Thyroid gland (tissue), 4 donors: ENCODE data around the gene PDHA1. TPM values are rescaled to one million over a fixed set of nuclear protein-coding genes. Genes with fewer than 3 reads are reported as not detected.

ENCODE experiments used
- DNase-seq, 2 donors: peaks; one replicate each; pipeline ENCODE4 v3.0.0-alpha.2; 2019
- H3K27ac ChIP-seq, 3 donors: fragments of 200-600 bp; sonication (generic); 1 replicate in 2 of 3; 2 replicates in 1 of 3; pipeline ENCODE4 v1.5.1; 2016 to 2019; ENCODE audit warnings: mild to moderate bottlenecking in 1 of 3, moderate library complexity in 1 of 3
- H3K27me3 ChIP-seq: fragments of 200-600 bp; sonication (generic); one replicate; pipeline ENCODE4 v1.5.1; 2019
- H3K36me3 ChIP-seq, 2 donors: fragments of 200-600 bp; sonication (generic); one replicate each; pipeline ENCODE4 v1.5.1; 2016 to 2019
- H3K4me1 ChIP-seq, 2 donors: fragments of 200-600 bp; sonication (generic); one replicate each; pipeline ENCODE4 v1.5.1; 2017 to 2019
- H3K4me3 ChIP-seq, 3 donors: fragments of 200-600 bp; sonication (generic); replicated peaks in 1 of 3; 1 replicate in 2 of 3; 2 replicates in 1 of 3; pipeline ENCODE4 v1.5.1; 2016; ENCODE audit warnings: mild to moderate bottlenecking in 1 of 3
- H3K9me3 ChIP-seq: fragments of 200-600 bp; sonication (generic); one replicate; pipeline ENCODE4 v1.5.1; 2017
- CTCF ChIP-seq, 6 experiments: fragments of 200-600 bp in 3 of 6; fragments of 450-650 bp in 3 of 6; sonication (generic) in 3 of 6; IDR thresholded peaks; one replicate each; pipeline ENCODE4 v1.5.1; 2016 to 2019; ENCODE audit warnings: antibody characterized with exemption in 6 of 6, mild to moderate bottlenecking in 2 of 6, inconsistent platforms in 1 of 6, moderate library complexity in 1 of 6
- POLR2A ChIP-seq, 2 donors: fragments of 450-650 bp; IDR thresholded peaks; one replicate each; pipeline ENCODE4 v1.6.1; 2017; ENCODE audit warnings: antibody characterized with exemption in 2 of 2, mild to moderate bottlenecking in 2 of 2, moderate library complexity in 1 of 2
- WGBS, 2 donors: methylation state at CpG; one replicate each; pipeline ENCODE4 v1.1.5; 2017; 5-methylcytosine and 5-hydroxymethylcytosine counted together
- intact Hi-C: fragments of 100-400 bp; cut with DNase I; formaldehyde crosslinking; loops from one replicate; pipeline ENCODE4 v1.15.1; 2023
- total RNA-seq, 4 donors: library from RNA; depleted of rRNA; stranded (reverse); fragments of >200 nt; gene quantifications; one replicate each; pipeline ENCODE4 v1.2.3, GENCODE V29; 2016

PDHA1 gene
- total RNA-seq, 4 donors from 2014 or later, result 102 to 131 (median 123) TPM

GRCh38 chrX:19334945-19335626 is 8.6 kb upstream of the PDHA1 start:
- Histone ChIP-seq H3K9me3 (no peaks in the 10 kb centered on the region), H3K4me1 (no peaks in the 10 kb centered on the region), H3K4me3 (no peak overlapping the region), H3K27me3 (no peaks in the 10 kb centered on the region), H3K36me3 (no peaks in the 10 kb centered on the region), H3K27ac (no peak overlapping the region)
- WGBS, 2 donors, result 66 to 74% methylated on average over 16 of the region's 16 CpGs
- intact Hi-C loops, result loop anchor here (5.0 kb wide), 1 partner anchor 943 kb away; no protein-coding TSS in a partner anchor
- TF ChIP-seq POLR2A (IDR thresholded peaks at IDR 0.05) (no peak), CTCF (IDR thresholded peaks at IDR 0.05) (no peak)
- no peak for DNase-seq

GRCh38 chrX:19342331-19342906 is 1.3 kb upstream of the PDHA1 start:
- Histone ChIP-seq H3K36me3 (no peaks in the 10 kb centered on the region), H3K4me3 (no peak overlapping the region), H3K27me3 (no peaks in the 10 kb centered on the region), H3K9me3 (no peaks in the 10 kb centered on the region), H3K4me1 (no peaks in the 10 kb centered on the region), H3K27ac (no peak overlapping the region)
- no peak for TF ChIP-seq CTCF (IDR thresholded peaks at IDR 0.05)
- TF ChIP-seq POLR2A (IDR thresholded peaks at IDR 0.05), result no peak
- 20 to 24% methylated on average over 6 of the region's 6 CpGs for WGBS, 2 donors
- DNase-seq, result peak; percentile 28 to 36
- intact Hi-C loops, result no loop called here

- H3K4me3 ChIP-seq, result peak overlapping the region in 1 of 3 donors; percentile 55
- intact Hi-C loops, result no loop called here
- 25 to 33% methylated on average over 11 of the region's 11 CpGs for WGBS, 2 donors
These were observed 617 bp upstream of the PDHA1 start for GRCh38 chrX:19343085-19343534.

GRCh38 chrX:19344661-19345060 is 934 bp downstream of the PDHA1 start:
- no peak for TF ChIP-seq CTCF (IDR thresholded peaks at IDR 0.05)
- no peak for TF ChIP-seq POLR2A (IDR thresholded peaks at IDR 0.05)
- Histone ChIP-seq H3K9me3 (no peaks in the 10 kb centered on the region), H3K4me1 (no peaks in the 10 kb centered on the region), H3K27ac (no peak overlapping the region), H3K36me3 (no peaks in the 10 kb centered on the region), H3K4me3 (peak overlapping the region in 1 of 3 donors; percentile 55), H3K27me3 (no peaks in the 10 kb centered on the region)
- intact Hi-C loops, result no loop called here
- 4 to 7% methylated on average over 10 of the region's 10 CpGs for WGBS, 2 donors
- DNase-seq, result peak; percentile 37 to 43

More at GRCh38 chrX:19343085-19343534, 617 bp upstream of the PDHA1 start:
- Histone ChIP-seq H3K4me1 (no peaks in the 10 kb centered on the region), H3K9me3 (no peaks in the 10 kb centered on the region), H3K27me3 (no peaks in the 10 kb centered on the region), H3K36me3 (no peaks in the 10 kb centered on the region), H3K27ac (peak overlapping the region; percentile 10 to 55 (median 17))
- DNase-seq, result no peak
- TF ChIP-seq POLR2A (IDR thresholded peaks at IDR 0.05) (no peak), CTCF (IDR thresholded peaks at IDR 0.05) (no peak)

- Histone ChIP-seq H3K27me3 (no peaks in the 10 kb centered on the region), H3K4me1 (no peaks in the 10 kb centered on the region), H3K9me3 (no peaks in the 10 kb centered on the region), H3K36me3 (peaks cover 7 to 28% of the 10 kb centered on the region in 2 donors), H3K4me3 (no peak overlapping the region), H3K27ac (no peak overlapping the region)
- intact Hi-C loops, result no loop called here
- 89 to 95% methylated on average over 3 of the region's 3 CpGs for WGBS, 2 donors
- DNase-seq, result no peak
- TF ChIP-seq POLR2A (IDR thresholded peaks at IDR 0.05) (no peak), CTCF (IDR thresholded peaks at IDR 0.05) (no peak)
These were observed 4.2 kb downstream of the PDHA1 start for GRCh38 chrX:19347916-19348315.
